IMR-90 (cell line): Measurements from ENCODE around the gene FBXL19. TPM values are rescaled to one million over a fixed set of nuclear protein-coding genes. Genes with fewer than 3 reads are reported as not detected.

ENCODE experiments used
- CTCF ChIP-seq: conservative IDR thresholded peaks from 2 replicates; pipeline ENCODE4 v1.5.1; 2012; ENCODE audit warnings: mild to moderate bottlenecking, low read depth, low read length, improper control_type of control experiment
- RCOR1 ChIP-seq: IDR thresholded peaks from 2 replicates; pipeline ENCODE4 v1.6.1; 2012; ENCODE audit warnings: mild to moderate bottlenecking, low read length, improper control_type of control experiment; ENCODE audit not compliant: insufficient replicate concordance
- polyA plus RNA-seq, 3 experiments: library from polyadenylated mRNA; depleted of rRNA; stranded (reverse); fragments of >200 nt; gene quantifications; 2 replicates each; pipeline ENCODE4 v1.2.3, GENCODE V29; 2012; ENCODE audit warnings: low replicate concordance in 1 of 3
- total RNA-seq: library from RNA; depleted of rRNA; stranded (reverse); fragments of >200 nt; gene quantifications from 2 replicates; pipeline ENCODE4 v1.2.3, GENCODE V29; 2012

Gene FBXL19
- total and polyA plus RNA-seq, 2 of the 4 experiments (the other 2 are of a cell fraction), result 5.0 to 13.8 TPM

- TF ChIP-seq CTCF (no peak), RCOR1 (no peak)
Measured at GRCh38 chr16:30875871-30876801, 47.2 kb upstream of the FBXL19 start (continued).
